Endometrial microvascular endothelial cells (primary cell): ENCODE results near the gene GRM1. TPM values are rescaled to one million over a fixed set of nuclear protein-coding genes. Genes with fewer than 3 reads are reported as not detected.
"Not testable (repeated sequence)": the region's sequence is repeated elsewhere in the genome, so short reads cannot be mapped to it uniquely, and the experiment has no call there.

Source experiments
- in situ Hi-C: cut with HindIII; loops from 2 replicates; pipeline ENCODE4 v1.10.0; 2017; ENCODE audit warnings: low sequenced_read_pairs, low pct_unique_long_range_greater_than_20kb; ENCODE audit errors: inconsistent ontology term
- total RNA-seq: library from RNA; depleted of rRNA; stranded (reverse); fragments of >200 nt; gene quantifications from one replicate; pipeline ENCODE4 v1.2.3, GENCODE V29; 2015; ENCODE audit errors: inconsistent ontology term

The GRM1 gene
- total RNA-seq, 1 donor from 2014 or later: not detected

DNA sequence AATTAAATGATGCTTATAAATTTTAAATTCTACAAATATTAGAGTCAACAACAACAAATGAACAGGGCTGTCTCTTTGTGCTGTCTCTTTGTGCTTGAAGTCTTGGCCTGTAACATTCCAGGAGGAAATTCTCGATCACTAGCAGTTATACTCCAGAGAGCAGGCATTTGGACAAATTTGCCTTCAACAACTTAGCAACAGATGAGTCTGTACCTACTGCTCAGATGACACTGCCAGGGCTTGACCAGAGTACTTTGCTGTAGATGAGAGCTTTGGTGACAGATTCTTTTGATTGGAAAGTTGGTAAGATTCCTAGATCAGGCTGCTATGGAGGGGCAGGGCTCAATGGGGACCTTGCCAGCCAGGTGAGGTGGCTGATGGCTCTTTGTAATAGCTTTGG, 217.2 kb downstream of the GRM1 start:
- in situ Hi-C loops: no loop called here

DNA sequence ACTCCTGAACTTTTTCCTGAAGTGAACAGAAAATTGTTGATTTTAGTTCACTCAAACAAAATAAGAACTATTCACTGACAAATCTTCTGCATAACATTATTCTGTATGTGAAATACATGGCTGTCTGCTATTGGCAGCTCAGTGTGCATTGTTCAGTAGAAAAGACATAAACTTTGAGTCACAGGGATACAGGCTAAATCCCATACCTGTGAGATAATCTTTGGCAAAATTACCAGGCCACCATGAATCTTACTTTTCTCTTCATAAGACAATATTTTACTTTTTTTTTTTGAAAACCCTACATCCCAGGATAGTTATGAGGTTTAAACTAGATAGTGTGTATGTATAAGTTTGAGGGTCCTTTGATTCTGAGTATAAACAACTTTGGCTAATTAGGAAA, 224.8 kb downstream of the GRM1 start:
- in situ Hi-C loops: no loop called here

DNA sequence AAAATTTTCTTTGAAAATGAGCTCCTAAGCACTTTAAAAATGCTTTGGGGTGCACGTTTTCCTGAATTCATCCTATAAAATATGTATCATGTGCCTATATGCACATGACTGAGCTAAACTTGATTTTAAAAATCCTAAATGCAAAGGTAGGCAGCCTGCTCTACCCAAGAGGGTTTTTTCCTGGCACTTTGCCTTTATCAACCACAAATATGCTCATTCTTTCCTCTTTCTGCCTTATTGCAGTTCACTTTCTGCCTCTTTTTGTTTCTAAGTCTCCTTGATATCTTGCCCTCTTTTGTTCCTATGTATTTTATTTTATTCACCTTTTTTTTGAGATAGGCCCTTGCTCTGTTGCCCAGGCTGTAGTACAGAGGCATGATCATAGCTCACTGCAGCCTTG, 229.3 kb downstream of the GRM1 start:
- in situ Hi-C loops: no loop called here

DNA sequence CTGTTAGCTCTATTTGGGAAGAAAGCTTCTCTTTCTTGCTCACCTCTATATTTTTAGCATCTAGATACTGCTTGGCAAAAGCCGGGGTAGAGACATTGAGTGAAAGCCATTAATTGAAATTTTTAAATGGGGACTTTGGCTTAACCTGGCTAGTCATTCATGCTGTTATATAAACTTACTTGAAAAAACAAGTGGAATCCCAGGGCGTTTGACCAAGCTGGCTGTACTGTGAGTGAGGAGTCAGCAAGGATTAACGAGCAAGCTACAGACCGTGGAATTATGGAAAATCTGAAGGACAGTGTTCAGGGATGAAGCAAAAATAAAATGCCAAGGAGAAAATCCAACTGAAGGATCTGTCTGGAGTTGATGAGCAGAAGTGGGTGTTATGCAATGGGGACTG, 232.0 kb downstream of the GRM1 start:
- in situ Hi-C loops: no loop called here

DNA sequence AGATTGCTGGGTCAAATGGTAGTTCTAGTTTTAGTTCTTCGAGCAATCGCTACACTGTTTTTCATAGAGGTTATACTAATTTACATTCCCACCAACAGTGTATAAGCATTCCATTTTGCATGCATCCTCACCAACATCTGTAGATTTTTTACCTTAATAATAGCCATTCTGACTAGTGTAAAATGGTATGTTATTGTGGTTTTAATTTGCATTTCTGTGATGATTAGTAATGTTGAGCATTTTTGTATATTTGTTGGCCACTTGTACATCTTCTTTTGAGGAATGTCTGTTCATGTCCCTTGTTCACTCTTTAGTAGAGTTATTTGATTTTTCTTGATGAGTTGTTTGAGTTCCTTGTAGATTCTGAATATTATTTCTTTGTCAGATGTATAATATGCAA, 236.2 kb downstream of the GRM1 start:
- in situ Hi-C loops: no loop called here

DNA sequence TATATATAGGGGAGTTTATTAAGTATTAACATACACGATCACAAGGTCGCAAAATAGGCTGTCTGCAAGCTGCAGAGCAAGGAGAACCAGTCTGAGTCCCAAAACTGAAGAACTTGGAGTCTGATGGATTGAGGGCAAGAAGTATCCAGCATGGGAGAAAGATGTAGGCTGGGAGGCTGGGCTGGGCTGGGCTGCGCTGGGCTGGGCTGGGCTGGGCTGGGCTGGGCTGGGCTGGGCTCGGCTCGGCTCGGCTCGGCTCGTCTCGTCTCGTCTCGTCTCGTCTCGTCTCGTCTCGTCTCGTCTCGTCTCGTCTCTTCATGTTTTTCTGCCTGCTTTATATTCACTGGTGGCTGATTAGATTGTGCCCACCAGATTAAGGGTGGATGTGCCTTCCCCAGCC, 238.6 kb downstream of the GRM1 start:
- in situ Hi-C loops: no loop called here

DNA sequence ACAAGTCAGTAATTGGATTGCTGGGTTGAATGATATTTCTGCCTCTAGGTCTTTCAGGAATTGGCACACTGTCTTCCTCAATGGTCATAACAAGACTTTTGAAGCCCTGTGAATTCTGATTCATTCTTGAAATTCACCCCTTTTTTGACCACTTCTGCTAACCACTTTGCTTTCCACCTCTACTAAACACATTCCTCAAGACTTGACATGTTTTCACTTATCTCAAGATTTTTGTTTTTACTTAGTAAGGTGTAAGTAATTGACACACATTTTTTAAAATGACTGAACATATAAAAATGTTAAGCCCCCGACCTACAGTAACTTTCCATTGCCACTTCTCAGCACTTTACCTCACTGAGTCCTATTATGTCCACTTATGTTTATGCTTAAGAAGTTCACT, 239.1 kb downstream of the GRM1 start:
- in situ Hi-C loops: no loop called here

DNA sequence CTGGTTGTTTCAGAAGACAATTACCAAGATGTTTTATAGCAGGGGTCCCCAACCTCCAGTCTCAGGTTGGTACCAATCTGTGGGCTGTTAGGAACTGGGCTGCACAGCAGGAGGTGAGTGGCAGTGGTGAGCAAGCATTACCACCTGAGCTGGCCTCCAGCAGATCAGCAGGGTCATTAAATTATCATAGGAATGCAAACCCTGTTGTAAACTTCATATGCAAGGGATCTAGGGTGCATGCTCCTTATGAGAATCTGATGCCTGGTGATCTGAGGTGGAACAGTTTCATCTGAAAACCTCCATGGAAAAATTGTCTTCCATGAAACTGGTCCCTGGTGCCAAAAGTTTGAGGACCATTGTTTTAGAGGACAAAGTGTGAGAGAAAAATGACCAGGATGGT, 240.6 kb downstream of the GRM1 start:
- in situ Hi-C loops: no loop called here

DNA sequence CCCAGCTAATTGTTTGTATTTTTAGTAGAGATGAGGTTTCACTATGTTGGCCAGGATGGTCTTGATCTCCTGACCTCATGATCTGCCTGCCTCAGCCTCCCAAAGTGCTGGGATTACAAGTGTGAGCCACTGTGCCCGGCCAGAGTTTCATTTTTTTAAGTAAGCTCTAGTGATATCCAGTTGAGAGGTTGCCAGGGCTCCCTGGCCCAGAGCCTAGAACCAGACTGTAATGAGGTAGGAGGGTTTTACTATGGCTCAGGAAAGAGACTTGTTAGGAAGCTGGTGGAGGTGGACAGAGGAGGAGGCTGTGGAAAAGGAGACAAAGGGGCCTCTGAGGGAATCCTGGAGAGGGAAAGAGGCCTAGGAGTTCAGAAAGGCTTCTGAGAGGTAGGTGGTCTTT, 242.3 kb downstream of the GRM1 start:
- in situ Hi-C loops: not testable (repeated sequence)

DNA sequence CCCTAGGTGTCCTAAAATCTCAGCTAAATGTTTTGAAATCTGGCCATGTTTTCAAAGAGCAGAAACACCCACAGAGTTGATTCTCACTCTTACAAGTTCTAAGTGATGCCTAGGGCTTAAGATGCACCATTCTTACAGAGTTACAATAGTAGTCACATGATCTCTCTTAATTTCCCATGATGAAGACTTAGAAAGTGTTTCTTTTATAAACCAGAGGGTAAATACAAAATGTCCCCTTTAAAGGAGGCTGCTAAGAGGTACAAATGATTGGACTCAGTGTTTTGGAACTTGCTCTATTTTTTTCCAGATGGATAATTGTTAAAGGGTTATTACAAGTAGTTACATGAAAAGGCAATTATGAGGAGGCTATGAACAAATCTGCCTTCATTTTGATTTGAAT, 244.6 kb downstream of the GRM1 start:
- in situ Hi-C loops: no loop called here

DNA sequence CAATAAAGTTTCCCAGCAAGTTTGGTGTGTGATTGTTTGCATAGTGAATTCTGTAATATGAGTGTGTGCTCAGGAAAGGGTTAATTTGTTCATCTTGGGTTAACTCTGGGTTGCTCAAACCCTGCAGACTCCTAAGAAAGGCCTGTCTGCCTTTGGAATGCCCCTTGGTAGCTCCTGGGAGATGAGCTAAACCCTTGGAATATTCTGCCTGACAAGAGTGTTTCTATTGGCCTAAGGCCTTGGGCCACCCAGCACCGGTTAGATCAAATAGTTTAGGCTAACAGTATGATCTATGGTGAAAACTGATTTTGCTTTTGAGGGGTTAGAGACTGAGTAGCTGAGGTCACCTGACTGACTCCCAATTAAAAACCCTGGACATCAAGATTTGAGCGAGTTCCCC, 248.3 kb downstream of the GRM1 start:
- in situ Hi-C loops: no loop called here

DNA sequence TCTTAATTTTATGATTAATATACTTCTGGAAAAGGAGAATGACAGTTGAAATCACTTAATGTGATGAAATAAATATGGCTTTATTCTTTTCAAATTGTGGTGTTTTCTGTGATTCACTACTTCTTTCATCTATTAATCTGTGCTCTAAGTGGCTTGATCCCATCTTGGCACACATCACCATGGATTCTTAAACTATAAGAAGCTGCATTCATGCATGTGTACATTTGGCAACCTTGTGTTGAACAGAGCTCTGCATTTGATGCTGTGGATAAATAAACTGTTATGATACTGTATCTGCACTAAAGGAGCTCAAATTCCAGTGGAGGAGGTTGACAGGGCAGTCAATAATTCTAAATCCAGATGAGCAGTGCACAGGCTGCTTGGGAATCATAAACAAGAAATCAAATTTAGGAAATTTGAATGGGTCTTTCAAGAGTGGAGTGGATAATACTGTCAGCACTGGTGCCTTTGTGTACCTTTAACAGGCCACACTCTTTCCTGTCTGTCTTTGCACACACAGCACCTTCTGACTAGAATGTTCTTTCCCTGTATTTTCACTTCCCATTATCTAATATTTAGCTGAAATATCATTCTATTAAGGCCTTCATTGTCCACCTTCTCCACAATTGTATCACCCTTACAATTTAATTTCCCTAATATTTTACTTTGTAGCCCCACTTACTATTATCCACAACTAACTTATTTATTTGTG, 252.9 kb downstream of the GRM1 start:
- in situ Hi-C loops: no loop called here

DNA sequence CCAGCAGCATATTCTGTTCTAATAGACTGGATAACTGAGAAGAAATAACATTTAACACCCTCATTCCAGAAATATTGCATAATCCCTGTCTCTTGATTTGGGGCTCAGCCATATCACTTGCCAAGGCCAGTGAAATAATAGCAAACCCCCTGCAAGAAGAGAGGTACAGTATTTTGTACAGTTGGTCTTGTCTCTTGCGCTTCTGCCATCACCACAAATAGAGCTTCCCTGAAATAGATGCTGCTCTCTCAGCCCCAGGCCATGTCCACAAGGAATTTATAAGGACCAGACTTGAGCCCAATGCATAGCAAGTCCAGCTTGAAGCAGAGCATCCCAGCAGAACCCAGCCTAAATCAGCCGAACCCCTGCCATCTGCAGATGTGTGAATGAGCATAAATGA, 254.0 kb downstream of the GRM1 start:
- in situ Hi-C loops: no loop called here

DNA sequence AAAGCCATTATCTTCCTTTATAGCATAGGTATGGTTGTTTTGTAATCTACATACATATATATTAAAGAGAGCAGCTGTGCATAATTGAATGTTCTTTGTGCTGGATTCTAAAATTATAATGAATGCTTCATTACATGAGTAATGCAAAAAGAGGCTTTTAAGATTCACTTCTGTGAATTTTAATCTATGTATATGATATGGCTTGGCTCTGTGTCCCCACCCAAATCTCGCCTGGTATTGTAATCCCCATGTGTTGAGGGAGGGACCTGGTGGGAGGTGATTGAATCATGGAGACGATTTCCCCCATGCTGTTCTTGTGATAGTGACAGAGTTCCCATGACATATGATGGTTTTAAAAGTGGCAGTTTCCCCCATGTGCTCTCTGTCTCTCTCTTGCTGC, 255.4 kb downstream of the GRM1 start:
- in situ Hi-C loops: no loop called here

DNA sequence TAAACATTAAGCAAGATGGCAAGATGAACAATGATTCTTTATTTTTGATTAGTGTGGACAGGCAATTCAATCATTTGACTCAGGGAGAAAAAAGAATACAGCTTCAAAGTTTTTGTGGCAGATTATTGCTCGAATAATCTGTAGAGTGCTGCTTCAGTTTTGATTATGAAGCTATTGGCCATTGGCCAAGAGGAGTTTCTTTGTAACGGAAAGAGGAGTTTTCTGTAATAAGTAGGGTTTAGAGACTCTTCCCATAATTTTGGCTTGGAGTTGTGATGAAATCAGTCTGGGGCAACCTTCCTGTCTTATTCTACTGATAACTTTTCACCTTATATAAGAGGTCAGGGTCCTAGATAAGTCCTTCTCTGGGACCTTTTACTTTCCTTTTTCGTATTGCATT, 258.1 kb downstream of the GRM1 start:
- in situ Hi-C loops: no loop called here

DNA sequence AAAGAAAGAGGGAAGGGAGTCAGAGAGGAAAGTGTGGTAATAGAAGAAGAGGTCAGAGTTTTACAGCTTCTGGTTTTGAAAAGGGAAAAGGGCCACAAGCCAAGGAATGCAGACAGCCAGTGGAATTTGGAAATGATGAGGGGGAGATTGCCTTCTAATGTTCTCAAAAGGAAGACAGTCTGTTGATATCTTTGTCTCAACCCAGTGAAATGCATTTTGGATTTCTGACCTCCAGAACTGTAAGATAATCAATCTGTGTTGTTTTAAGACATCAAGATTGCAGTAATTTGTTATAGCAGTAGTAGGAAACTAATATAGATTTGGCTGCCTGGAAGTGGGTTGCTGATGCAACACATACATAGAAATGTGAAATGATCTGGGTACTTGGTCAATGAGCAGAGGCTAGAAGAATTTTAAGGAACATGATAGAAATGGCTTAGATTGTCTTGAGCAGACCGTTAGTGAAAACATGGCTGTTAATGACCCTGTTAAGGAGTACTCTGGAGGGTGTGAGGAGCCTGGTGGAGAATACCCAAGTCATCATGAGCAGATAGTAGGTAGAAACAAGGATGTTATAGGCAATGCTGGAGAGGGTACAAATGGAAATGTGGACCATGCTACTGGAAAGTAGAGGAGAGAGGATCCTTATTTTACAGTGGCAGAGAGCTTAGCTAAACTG, 259.0 kb downstream of the GRM1 start:
- in situ Hi-C loops: no loop called here

DNA sequence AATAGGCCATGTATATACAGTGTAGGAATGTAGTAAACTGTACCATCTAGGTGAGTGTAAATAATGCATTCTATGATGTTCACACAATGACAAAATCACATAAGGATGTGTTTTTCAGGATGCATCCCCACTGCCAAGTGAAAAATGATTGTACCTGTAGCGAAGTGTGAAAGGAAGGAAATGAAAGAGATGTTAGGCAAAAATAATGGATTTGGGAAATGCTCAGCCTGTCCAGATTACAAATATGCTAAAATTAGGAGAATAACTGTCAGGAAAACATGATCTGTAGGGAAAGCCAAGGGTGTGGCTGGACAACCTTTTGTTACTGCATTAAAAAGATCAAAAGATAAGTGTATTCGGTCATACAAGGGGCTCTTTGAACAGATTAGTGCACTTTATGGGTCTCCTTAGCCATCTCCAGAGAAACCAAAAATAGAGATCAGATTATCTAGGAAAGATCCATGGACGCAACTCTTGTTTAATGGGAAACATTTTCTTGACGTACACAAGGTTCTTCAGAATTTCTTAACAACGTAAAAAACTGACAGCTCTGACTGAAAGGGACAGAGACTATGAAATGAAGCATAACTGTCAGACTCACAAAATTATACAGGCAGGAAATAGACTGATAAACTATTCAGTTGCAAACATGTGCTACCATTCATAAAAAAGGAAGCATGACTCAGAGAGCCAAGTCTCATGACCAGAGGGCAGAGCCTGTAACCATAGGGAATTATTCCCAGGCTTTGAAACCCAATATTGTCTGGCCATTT, 261.1 kb downstream of the GRM1 start:
- in situ Hi-C loops: no loop called here

DNA sequence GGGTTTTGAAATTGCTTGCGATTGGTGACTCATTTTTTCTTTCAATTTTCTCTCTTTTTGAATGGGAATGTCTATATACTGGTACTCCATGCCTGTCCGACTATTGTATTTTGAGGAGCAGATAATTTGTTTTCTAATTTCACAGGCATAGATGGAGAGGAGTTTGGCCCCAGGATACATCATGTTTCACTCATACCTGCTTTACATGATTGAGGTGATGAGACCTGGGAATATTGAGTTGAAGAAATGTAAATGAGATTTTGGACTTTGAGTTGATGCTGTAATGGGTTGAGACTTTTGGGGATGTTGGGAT, 261.7 kb downstream of the GRM1 start:
- in situ Hi-C loops: no loop called here

DNA sequence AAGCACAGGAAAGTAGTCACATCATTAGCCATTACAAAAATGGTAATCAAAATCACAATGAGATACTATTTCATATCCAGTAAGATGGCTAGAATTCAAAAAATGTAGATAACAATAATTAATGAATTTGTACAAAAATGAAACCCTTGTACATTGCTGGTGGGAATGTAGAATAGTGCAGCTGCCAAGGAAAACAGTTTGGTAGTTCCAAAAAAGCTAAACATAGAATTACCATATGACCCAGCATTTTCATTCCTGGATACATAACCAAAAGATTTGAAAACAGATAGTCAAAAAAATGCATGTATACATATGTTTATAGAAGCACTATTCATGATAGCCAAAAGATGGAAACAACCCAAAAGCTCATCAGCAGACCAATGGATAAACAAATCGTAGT, 263.6 kb downstream of the GRM1 start:
- in situ Hi-C loops: no loop called here

DNA sequence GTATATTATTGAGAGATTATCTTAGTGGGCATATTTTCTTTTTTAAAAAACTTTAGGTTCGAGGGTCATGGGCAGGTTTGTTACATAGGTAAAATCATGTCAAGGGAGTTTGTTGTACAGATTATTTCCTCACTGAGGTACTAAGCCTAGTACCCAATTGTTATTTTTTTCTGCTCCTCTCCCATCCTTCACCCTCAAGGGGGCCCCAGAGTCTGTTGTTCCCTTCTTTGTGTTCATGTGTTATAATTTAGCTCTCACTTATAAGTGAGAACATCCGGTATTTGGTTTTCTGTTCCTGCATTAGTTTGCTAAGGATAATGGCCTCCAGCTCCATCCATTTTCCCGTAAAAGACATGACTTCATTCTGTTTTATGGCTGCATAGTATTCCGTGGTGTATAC, 266.8 kb downstream of the GRM1 start:
- in situ Hi-C loops: no loop called here
